CD14-positive monocyte (primary cell): Measurements from ENCODE around the gene SPTBN5. TPM values are rescaled to one million over a fixed set of nuclear protein-coding genes. Genes with fewer than 3 reads are reported as not detected.

Experiments
- DNase-seq, 3 donors: peaks; one replicate each; pipeline ENCODE4 v3.0.0-alpha.2; 2011 to 2022
- H2AFZ ChIP-seq: 2 replicates; pipeline ENCODE4 v1.6.0; 2012; ENCODE audit warnings: mild to moderate bottlenecking, low read depth, low read length, inconsistent platforms; ENCODE audit not compliant: insufficient read depth, poor library complexity, severe bottlenecking
- H3K27ac ChIP-seq, 2 donors: 1 replicate in 1 of 2; 2 replicates in 1 of 2; pipeline ENCODE4 v1.5.1; 2012 to 2013; ENCODE audit warnings: low read length in 2 of 2, control low read depth in 1 of 2, inconsistent platforms in 1 of 2, low read depth in 1 of 2, mild to moderate bottlenecking in 1 of 2
- H3K27me3 ChIP-seq, 2 donors: one replicate each; pipeline versions ENCODE4 v1.6.0 to v1.6.1; 2011 to 2013; ENCODE audit warnings: low read length in 2 of 2; ENCODE audit not compliant: control insufficient read depth in 2 of 2, insufficient read depth in 2 of 2
- H3K36me3 ChIP-seq, 2 donors: replicated peaks in 1 of 2; 1 replicate in 1 of 2; 2 replicates in 1 of 2; pipeline versions ENCODE4 v1.5.1 to v1.6.1; 2012 to 2013; ENCODE audit warnings: low read length in 2 of 2, control low read depth in 1 of 2, inconsistent platforms in 1 of 2, mild to moderate bottlenecking in 1 of 2; ENCODE audit not compliant: insufficient read depth in 2 of 2, control insufficient read depth in 1 of 2
- H3K4me1 ChIP-seq, 2 donors: 1 replicate in 1 of 2; 2 replicates in 1 of 2; pipeline versions ENCODE4 v1.5.1 to v1.6.1; 2012 to 2013; ENCODE audit warnings: low read length in 2 of 2, control low read depth in 1 of 2, inconsistent platforms in 1 of 2, mild to moderate bottlenecking in 1 of 2, moderate library complexity in 1 of 2; ENCODE audit not compliant: insufficient read depth in 2 of 2, control insufficient read depth in 1 of 2
- H3K4me2 ChIP-seq: replicated peaks from 2 replicates; pipeline ENCODE3; 2012; ENCODE audit warnings: low read length, moderate library complexity, mild to moderate bottlenecking; ENCODE audit not compliant: poor library complexity, severe bottlenecking; ENCODE audit errors: extremely low read depth
- H3K4me3 ChIP-seq, 3 experiments: fragments of 200-600 bp in 1 of 3; sonication (generic) in 1 of 3; replicated peaks in 1 of 3; 1 replicate in 2 of 3; 2 replicates in 1 of 3; pipeline ENCODE4 v1.5.1; 2011 to 2013; ENCODE audit warnings: low read length in 3 of 3, mild to moderate bottlenecking in 3 of 3, control low read depth in 2 of 3, low read depth in 2 of 3, inconsistent platforms in 1 of 3, moderate library complexity in 1 of 3
- H3K79me2 ChIP-seq: 2 replicates; pipeline ENCODE4 v1.6.0; 2012; ENCODE audit warnings: mild to moderate bottlenecking, control low read depth, inconsistent platforms, low read length, moderate library complexity; ENCODE audit not compliant: insufficient read depth
- H3K9ac ChIP-seq: 2 replicates; pipeline ENCODE4 v1.6.0; 2017; ENCODE audit warnings: low read length, mild to moderate bottlenecking; ENCODE audit not compliant: insufficient read depth, poor library complexity, severe bottlenecking
- H3K9me3 ChIP-seq, 2 donors: replicated peaks in 1 of 2; 1 replicate in 1 of 2; 2 replicates in 1 of 2; pipeline versions ENCODE4 v1.5.1 to v1.6.1; 2012 to 2013; ENCODE audit warnings: low read length in 2 of 2, control low read depth in 1 of 2; ENCODE audit not compliant: control insufficient read depth in 1 of 2, insufficient read depth in 1 of 2
- H4K20me1 ChIP-seq: 2 replicates; pipeline ENCODE4 v1.6.0; 2012; ENCODE audit warnings: mild to moderate bottlenecking, low read length, control low read depth, moderate library complexity; ENCODE audit not compliant: insufficient read depth
- H3K27ac Mint-ChIP-seq, 7 donors: one replicate each; pipeline ENCODE4 v1.8.0; 2020; ENCODE audit warnings: mild to moderate bottlenecking in 7 of 7, mixed read lengths in 7 of 7, moderate library complexity in 6 of 7, inconsistent platforms in 2 of 7
- H3K27me3 Mint-ChIP-seq, 3 donors: one replicate each; pipeline ENCODE4 v1.8.0; 2021 to 2022; ENCODE audit warnings: low read depth in 3 of 3, mild to moderate bottlenecking in 3 of 3, mixed read lengths in 3 of 3, moderate library complexity in 3 of 3, inconsistent platforms in 1 of 3
- H3K36me3 Mint-ChIP-seq, 2 donors: one replicate each; pipeline ENCODE4 v1.8.0; 2020; ENCODE audit warnings: mixed read lengths in 2 of 2, inconsistent platforms in 1 of 2, mild to moderate bottlenecking in 1 of 2
- H3K4me1 Mint-ChIP-seq: one replicate; pipeline ENCODE4 v1.8.0; 2020; ENCODE audit warnings: mild to moderate bottlenecking, mixed read lengths
- H3K4me3 Mint-ChIP-seq, 2 donors: one replicate each; pipeline ENCODE4 v1.8.0; 2020; ENCODE audit warnings: mild to moderate bottlenecking in 2 of 2, mixed read lengths in 2 of 2, moderate library complexity in 1 of 2
- H3K9me3 Mint-ChIP-seq, 7 donors: one replicate each; pipeline ENCODE4 v1.8.0; 2020 to 2022; ENCODE audit warnings: mixed read lengths in 7 of 7, mild to moderate bottlenecking in 6 of 7, moderate library complexity in 6 of 7, inconsistent platforms in 2 of 7
- WGBS: methylation state at CpG from one replicate; pipeline ENCODE4 v1.1.5; 2013; ENCODE audit warnings: missing lambda C conversion rate; ENCODE audit not compliant: insufficient coverage; 5-methylcytosine and 5-hydroxymethylcytosine counted together
- intact Hi-C, 2 donors: fragments of 100-400 bp; cut with micrococcal nuclease; formaldehyde crosslinking; loops; one replicate each; pipeline versions ENCODE4 v1.15.0 to v1.15.1; 2023
- polyA plus RNA-seq, 3 donors: library from polyadenylated mRNA; depleted of rRNA in 1 of 3; unstranded in 2 of 3; stranded (reverse) in 1 of 3; fragments of 300-500 nt in 2 of 3; fragments of >200 nt in 1 of 3; fragmentation: Illumina TruSeq in 2 of 3; gene quantifications; 1 replicate in 2 of 3; 2 replicates in 1 of 3; pipeline ENCODE4 v1.2.3, GENCODE V29; 2012 to 2021
- TF ChIP-seq, protein P1 (sequence below): fragments of 200-600 bp; IDR thresholded peaks from one replicate; pipeline ENCODE4 v1.8.0; 2022; ENCODE audit warnings: antibody characterized with exemption, mild to moderate bottlenecking

The SPTBN5 gene
- polyA plus RNA-seq, 3 donors = 0.29 TPM; not detected in 2

DNA sequence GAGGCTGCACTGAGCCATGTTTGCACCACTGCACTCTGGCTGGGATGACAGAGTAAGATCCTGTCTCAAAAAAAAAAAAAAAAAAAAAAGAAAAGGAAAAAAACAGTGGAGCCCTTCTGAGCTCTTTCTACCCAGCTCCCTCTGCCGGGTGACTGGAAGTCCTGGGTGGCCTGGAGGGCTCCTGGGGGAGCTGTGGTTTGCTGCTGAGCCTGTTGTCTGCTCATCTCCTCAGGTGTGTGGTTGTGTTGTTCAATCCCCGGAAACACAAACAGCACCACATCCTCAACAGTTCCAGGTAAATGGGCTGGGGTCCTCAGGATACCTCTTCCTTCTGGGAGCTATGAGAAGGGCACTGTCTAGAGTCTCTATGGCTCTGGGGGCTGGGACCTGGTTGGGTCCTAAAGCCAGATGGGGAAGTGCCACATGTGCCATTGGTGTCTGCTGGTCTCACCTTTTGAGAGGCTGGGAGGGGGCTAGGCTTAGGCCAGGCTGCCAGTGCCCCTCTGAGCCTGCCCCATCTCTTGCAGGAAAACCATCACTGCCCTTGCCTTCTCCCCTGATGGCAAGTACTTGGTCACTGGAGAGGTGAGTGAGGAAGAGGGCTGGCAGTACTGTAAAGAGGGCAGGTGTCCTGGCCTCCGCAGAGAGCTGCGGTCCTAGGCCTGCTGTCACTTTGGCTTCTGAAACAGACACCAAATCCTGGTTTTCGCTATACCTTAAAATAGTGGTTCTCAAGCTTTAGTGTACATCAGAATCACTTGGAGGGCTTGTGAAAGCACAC, 83.0 kb downstream of the SPTBN5 start:
- Histone ChIP-seq H3K79me2 (no peaks in the 10 kb centered on the region), H3K27ac (no peak overlapping the region), H3K36me3 (peaks cover 16 to 45% of the 10 kb centered on the region in 2 donors), H3K4me3 (no peak overlapping the region), H3K9ac (no peak overlapping the region), H4K20me1 (no peaks in the 10 kb centered on the region), H3K4me1 (peaks cover 0 to 3% of the 10 kb centered on the region in 2 donors), H2AFZ (no peak overlapping the region), H3K4me2 (no peak overlapping the region), H3K27me3 (no peaks in the 10 kb centered on the region), H3K9me3 (no peaks in the 10 kb centered on the region)
- Mint-ChIP-seq H3K4me3 (no peak overlapping the region), H3K27me3 (peaks cover 0 to 1% (median 1%) of the 10 kb centered on the region in 3 donors), H3K4me1 (peaks cover 4% of the 10 kb centered on the region), H3K36me3 (peaks cover 41 to 45% of the 10 kb centered on the region in 2 donors), H3K9me3 (peaks cover 0 to 1% (median 0%) of the 10 kb centered on the region in 7 donors), H3K27ac (no peak overlapping the region)
- TF ChIP-seq, protein P1, sequence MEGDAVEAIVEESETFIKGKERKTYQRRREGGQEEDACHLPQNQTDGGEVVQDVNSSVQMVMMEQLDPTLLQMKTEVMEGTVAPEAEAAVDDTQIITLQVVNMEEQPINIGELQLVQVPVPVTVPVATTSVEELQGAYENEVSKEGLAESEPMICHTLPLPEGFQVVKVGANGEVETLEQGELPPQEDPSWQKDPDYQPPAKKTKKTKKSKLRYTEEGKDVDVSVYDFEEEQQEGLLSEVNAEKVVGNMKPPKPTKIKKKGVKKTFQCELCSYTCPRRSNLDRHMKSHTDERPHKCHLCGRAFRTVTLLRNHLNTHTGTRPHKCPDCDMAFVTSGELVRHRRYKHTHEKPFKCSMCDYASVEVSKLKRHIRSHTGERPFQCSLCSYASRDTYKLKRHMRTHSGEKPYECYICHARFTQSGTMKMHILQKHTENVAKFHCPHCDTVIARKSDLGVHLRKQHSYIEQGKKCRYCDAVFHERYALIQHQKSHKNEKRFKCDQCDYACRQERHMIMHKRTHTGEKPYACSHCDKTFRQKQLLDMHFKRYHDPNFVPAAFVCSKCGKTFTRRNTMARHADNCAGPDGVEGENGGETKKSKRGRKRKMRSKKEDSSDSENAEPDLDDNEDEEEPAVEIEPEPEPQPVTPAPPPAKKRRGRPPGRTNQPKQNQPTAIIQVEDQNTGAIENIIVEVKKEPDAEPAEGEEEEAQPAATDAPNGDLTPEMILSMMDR = no peak
- 80% methylated on average over 2 of the region's 5 CpGs for WGBS
- intact Hi-C loops = loop anchor here (1.0 to 10.0 kb wide), 4 partner anchors 37 to 209 kb away; partner anchors contain the start of gene MAPKBP1 (in 1 of the 2)
- DNase-seq = no peak

DNA sequence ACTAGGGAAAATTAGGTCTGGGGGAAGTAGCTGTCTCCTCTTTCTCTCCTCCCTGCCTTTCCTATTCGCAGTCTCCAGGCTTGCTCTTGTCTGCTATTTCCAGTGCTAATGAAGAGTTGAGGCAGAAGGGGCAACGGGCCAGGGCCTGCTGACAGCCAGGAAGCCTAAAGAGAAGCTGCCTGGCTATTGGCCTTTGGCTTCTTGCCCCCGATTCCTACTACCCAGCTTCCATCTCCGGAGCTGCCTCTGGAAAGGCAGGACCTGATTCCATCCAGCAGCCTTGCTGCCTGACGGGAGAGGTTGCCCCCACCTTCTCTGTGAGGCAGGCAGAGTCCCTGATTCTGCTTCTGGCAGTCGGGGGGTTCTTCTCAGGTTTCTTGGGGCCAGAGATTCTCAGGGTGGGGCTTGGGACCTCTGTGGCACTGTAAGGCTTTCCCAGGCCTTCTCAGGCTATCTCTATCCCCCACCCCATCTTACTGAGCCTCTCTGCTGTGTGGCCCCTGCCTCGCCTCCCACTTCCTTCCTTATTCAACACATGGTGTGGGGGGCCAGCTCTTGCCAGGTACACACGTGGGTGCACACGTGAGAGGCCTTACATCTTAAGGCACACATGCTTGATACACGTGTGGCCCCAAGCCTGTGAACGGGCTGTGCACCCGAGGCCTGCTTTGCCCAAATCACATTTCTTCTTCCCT, 84.2 kb downstream of the SPTBN5 start:
- H3K36me3 Mint-ChIP-seq = peaks cover 35 to 37% of the 10 kb centered on the region in 2 donors
- peaks cover 4% of the 10 kb centered on the region for H3K4me1 Mint-ChIP-seq
- DNase-seq = no peak
- Histone ChIP-seq H3K4me1 (peaks cover 0 to 3% of the 10 kb centered on the region in 2 donors), H3K4me3 (no peak overlapping the region), H3K27me3 (no peaks in the 10 kb centered on the region), H3K9me3 (no peaks in the 10 kb centered on the region), H3K27ac (no peak overlapping the region), H3K4me2 (no peak overlapping the region), H3K9ac (no peak overlapping the region), H3K36me3 (peaks cover 12 to 39% of the 10 kb centered on the region in 2 donors), H4K20me1 (no peaks in the 10 kb centered on the region), H2AFZ (no peak overlapping the region), H3K79me2 (no peaks in the 10 kb centered on the region)
- no peak overlapping the region for H3K4me3 Mint-ChIP-seq
- peaks cover 0 to 1% (median 0%) of the 10 kb centered on the region in 7 donors for H3K9me3 Mint-ChIP-seq
- TF ChIP-seq, protein P1 = no peak
- peak overlapping the region in 2 of 7 donors; percentile 59 to 63 for H3K27ac Mint-ChIP-seq
- H3K27me3 Mint-ChIP-seq = peaks cover 0 to 1% (median 0%) of the 10 kb centered on the region in 3 donors
- intact Hi-C loops = loop anchor here (2.0 to 10.0 kb wide), 3 partner anchors 37 to 207 kb away; no protein-coding TSS in a partner anchor
- WGBS = 31% methylated on average over 10 of the region's 12 CpGs
